Endothelial cell of umbilical vein (primary cell): ENCODE results near the gene PRSS48. TPM values are rescaled to one million over a fixed set of nuclear protein-coding genes. Genes with fewer than 3 reads are reported as not detected.

ENCODE experiments used
- BruUV-seq: library from RNA; stranded (reverse); fragments of 400-500 nt; replicated peaks from 2 replicates; lab custom pipeline; 2021; lab: Mats Ljungman, UMichigan
- CTCF ChIA-PET: fragments of 300-600, 350-600 bp; sonication (Branson Sonifier 250); formaldehyde crosslinking; loops from one replicate; lab custom pipeline; 2021; ENCODE audit warnings: antibody characterized with exemption, inconsistent platforms; lab: Charles Lee
- POLR2A ChIA-PET: fragments of 300-600, 350-600 bp; sonication (Branson Sonifier 250); formaldehyde crosslinking; loops from one replicate; lab custom pipeline; 2021; ENCODE audit warnings: antibody characterized with exemption, inconsistent platforms; lab: Charles Lee
- DNase-seq: peaks from one replicate; pipeline ENCODE4 v3.0.0-alpha.2; 2011; ENCODE audit warnings: low read depth, low spot score
- FAIRE-seq: peaks from 2 replicates; lab custom pipeline; 2011; peaks lifted over from hg19 to GRCh38; lab: Jason Lieb, UNC
- H2AFZ ChIP-seq: 2 replicates; pipeline ENCODE4 v1.6.0; 2012; ENCODE audit warnings: low read depth, low read length, control low read depth, inconsistent platforms
- H3K27ac ChIP-seq: 2 replicates; pipeline ENCODE4 v1.5.1; 2011; ENCODE audit warnings: low read depth, mild to moderate bottlenecking, control low read depth, low read length, moderate library complexity; ENCODE audit not compliant: insufficient read depth
- H3K27me3 ChIP-seq, 2 experiments: 2 replicates each; pipeline versions ENCODE4 v1.6.0 to v1.6.1; 2011; ENCODE audit warnings: low read length in 2 of 2, mixed read lengths in 1 of 2; ENCODE audit not compliant: control insufficient read depth in 2 of 2, insufficient read depth in 2 of 2
- H3K36me3 ChIP-seq, 2 experiments: 2 replicates in 1 of 2; 3 replicates in 1 of 2; pipeline ENCODE4 v1.5.1; 2011; ENCODE audit warnings: low read length in 2 of 2, mild to moderate bottlenecking in 1 of 2, moderate library complexity in 1 of 2; ENCODE audit not compliant: control insufficient read depth in 2 of 2, insufficient read depth in 2 of 2; ENCODE audit errors: extremely low read depth in 1 of 2
- H3K4me1 ChIP-seq: 3 replicates; pipeline ENCODE4 v1.5.1; 2011; ENCODE audit warnings: mild to moderate bottlenecking, low read length; ENCODE audit not compliant: control insufficient read depth, insufficient read depth; ENCODE audit errors: extremely low read depth
- H3K4me2 ChIP-seq: 2 replicates; pipeline ENCODE4 v1.6.1; 2011; ENCODE audit warnings: low read length, control low read depth, mixed read lengths; ENCODE audit not compliant: insufficient read depth
- H3K4me3 ChIP-seq, 3 experiments: fragments of 200-600 bp in 1 of 3; sonication (generic), shearing (Covaris generic) in 1 of 3; replicated peaks in 1 of 3; 2 replicates each; pipeline ENCODE4 v1.5.1; 2011 to 2016; ENCODE audit warnings: control low read depth in 3 of 3, low read length in 3 of 3, mild to moderate bottlenecking in 2 of 3, inconsistent platforms in 1 of 3, low read depth in 1 of 3, moderate library complexity in 1 of 3; ENCODE audit not compliant: insufficient read depth in 1 of 3
- H3K79me2 ChIP-seq: 2 replicates; pipeline ENCODE4 v1.6.0; 2012; ENCODE audit warnings: low read length, inconsistent platforms; ENCODE audit not compliant: control insufficient read depth, insufficient read depth
- H3K9ac ChIP-seq: replicated peaks from 2 replicates; pipeline ENCODE3; 2011; ENCODE audit warnings: low read length, control low read depth; ENCODE audit not compliant: insufficient read depth; ENCODE audit errors: extremely low read depth
- H3K9me1 ChIP-seq: replicated peaks from 3 replicates; pipeline ENCODE4 v1.6.0; 2011; ENCODE audit warnings: mild to moderate bottlenecking, low read length; ENCODE audit not compliant: control insufficient read depth, insufficient read depth; ENCODE audit errors: extremely low read depth
- H3K9me3 ChIP-seq: replicated peaks from 2 replicates; pipeline ENCODE4 v1.5.1; 2012; ENCODE audit warnings: low read length, inconsistent platforms; ENCODE audit not compliant: control insufficient read depth, insufficient read depth
- H4K20me1 ChIP-seq: replicated peaks from 2 replicates; pipeline ENCODE3; 2011; ENCODE audit warnings: mild to moderate bottlenecking, low read length; ENCODE audit not compliant: control insufficient read depth, insufficient read depth; ENCODE audit errors: extremely low read depth
- GATA2 ChIP-seq: IDR thresholded peaks from 2 replicates; pipeline ENCODE4 v1.7.0; 2011; ENCODE audit warnings: low read depth, mild to moderate bottlenecking, moderate library complexity, mixed read lengths, low read length; ENCODE audit not compliant: insufficient read length, insufficient read depth
- JUN ChIP-seq: IDR thresholded peaks from 2 replicates; pipeline ENCODE4 v1.6.1; 2011; ENCODE audit warnings: borderline replicate concordance, low read depth; ENCODE audit not compliant: insufficient read length, insufficient read depth
- MYC ChIP-seq: IDR thresholded peaks from one replicate; pipeline ENCODE4 v1.6.1; 2011; ENCODE audit warnings: mild to moderate bottlenecking, low read depth, low read length
- POLR2A ChIP-seq: IDR thresholded peaks from 2 replicates; pipeline ENCODE4 v1.6.1; 2012; ENCODE audit warnings: low read depth, mild to moderate bottlenecking, control low read depth, low read length
- POLR2AphosphoS5 ChIP-seq: IDR thresholded peaks from 2 replicates; pipeline ENCODE4 v1.6.1; 2012; ENCODE audit warnings: low read depth, mild to moderate bottlenecking, control low read depth, low read length, moderate library complexity; ENCODE audit not compliant: insufficient read depth
- dilution Hi-C: fragments of 300-500 bp; cut with MboI; formaldehyde crosslinking; loops from one replicate; pipeline ENCODE4 v1.15.0; 2019; ENCODE audit warnings: low sequenced_read_pairs; ENCODE audit not compliant: extremely low pct_ligation_motif_present
- intact Hi-C: fragments of 100-400 bp; cut with micrococcal nuclease; formaldehyde crosslinking; loops from one replicate; pipeline ENCODE4 v1.10.0; 2022
- polyA plus RNA-seq, 4 experiments: library from polyadenylated mRNA; depleted of rRNA in 3 of 4; stranded (reverse) in 3 of 4; unstranded in 1 of 4; fragments of >200 nt; gene quantifications; 2 replicates each; pipeline versions ENCODE4 v1.2.1 to v1.2.3, GENCODE V29; 2011 to 2012; ENCODE audit warnings: missing spikeins in 1 of 4
- total RNA-seq: library from RNA; stranded (reverse); gene quantifications from 2 replicates; pipeline ENCODE4 v1.2.3, GENCODE V29; 2021
- TF ChIP-seq, protein P1 (sequence below): IDR thresholded peaks from 2 replicates; pipeline ENCODE4 v1.6.1; 2011; ENCODE audit not compliant: insufficient read depth, insufficient read length
- TF ChIP-seq, protein P2 (sequence below), 2 donors: IDR thresholded peaks; 1 replicate in 1 of 2; 2 replicates in 1 of 2; pipeline ENCODE4 v1.5.1; 2011; ENCODE audit warnings: low read length in 2 of 2, mild to moderate bottlenecking in 2 of 2, moderate library complexity in 2 of 2, control low read depth in 1 of 2, inconsistent platforms in 1 of 2, low read depth in 1 of 2; ENCODE audit not compliant: insufficient read depth in 1 of 2; ENCODE audit errors: extremely low read depth in 1 of 2

PRSS48 gene
- total and polyA plus RNA-seq, 2 donors (not counting 3 experiments of a cell fraction or from before 2014, with no cell fraction given), result not detected

DNA sequence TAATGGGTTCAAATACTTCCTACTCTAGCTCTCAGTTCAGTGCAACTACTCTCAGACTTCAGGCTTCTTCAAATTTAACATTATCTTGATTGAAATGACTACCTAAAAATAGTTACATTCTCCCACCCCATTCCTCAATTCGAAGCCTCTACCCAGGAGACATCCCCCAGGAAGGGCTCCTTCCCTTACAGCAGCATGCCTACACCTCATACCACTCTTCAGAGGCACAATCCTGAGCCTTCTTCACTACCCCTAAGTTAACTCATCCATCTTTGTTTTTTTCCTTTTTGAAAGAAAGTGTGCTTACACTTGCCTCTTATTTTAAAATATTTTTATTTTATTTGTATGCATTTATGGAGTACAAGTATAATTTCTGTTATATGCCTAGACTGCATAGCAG, 17.2 kb upstream of the PRSS48 start:
- Histone ChIP-seq H3K27ac (no peak overlapping the region), H3K79me2 (peaks cover 5% of the 10 kb centered on the region), H3K4me1 (no peaks in the 10 kb centered on the region), H3K36me3 (no peaks in the 10 kb centered on the region), H3K4me2 (no peak overlapping the region), H3K9me3 (no peaks in the 10 kb centered on the region), H3K9ac (no peak overlapping the region), H3K27me3 (no peaks in the 10 kb centered on the region), H2AFZ (no peak overlapping the region), H3K4me3 (no peak overlapping the region), H4K20me1 (no peaks in the 10 kb centered on the region), H3K9me1 (no peaks in the 10 kb centered on the region)
- POLR2A ChIA-PET, result no interaction called here
- CTCF ChIA-PET, result no interaction called here
- no peak for FAIRE-seq
- intact Hi-C loops (no loop called here), dilution Hi-C loops (no loop called here)
- no peak for DNase-seq
- TF ChIP-seq POLR2A, result no peak
- TF ChIP-seq, protein P1, sequence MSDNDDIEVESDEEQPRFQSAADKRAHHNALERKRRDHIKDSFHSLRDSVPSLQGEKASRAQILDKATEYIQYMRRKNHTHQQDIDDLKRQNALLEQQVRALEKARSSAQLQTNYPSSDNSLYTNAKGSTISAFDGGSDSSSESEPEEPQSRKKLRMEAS, result no peak
- no TSS peak for BruUV-seq

DNA sequence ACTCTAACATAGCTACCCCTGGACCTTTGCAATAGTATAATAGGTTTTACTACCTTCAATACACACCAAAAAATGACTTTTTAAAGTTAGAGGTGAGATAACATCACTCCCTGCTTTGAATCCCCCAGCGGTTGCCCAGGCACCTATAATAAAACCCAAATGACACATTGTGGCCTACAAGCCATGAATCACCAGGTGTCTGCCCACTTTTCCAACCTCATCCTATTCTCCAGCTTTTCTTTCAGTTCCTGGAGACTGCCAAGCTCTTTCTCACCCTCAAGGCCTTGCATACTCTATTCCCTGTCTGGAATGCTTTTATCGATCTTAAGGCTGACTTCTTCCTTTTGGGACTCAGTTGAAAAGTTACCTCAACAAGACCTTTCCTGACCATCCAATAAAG, 16.4 kb upstream of the PRSS48 start:
- no peak overlapping the region for H2AFZ ChIP-seq
- dilution Hi-C loops (no loop called here), intact Hi-C loops (no loop called here)
- peaks cover 5% of the 10 kb centered on the region for H3K79me2 ChIP-seq
- no peak for DNase-seq
- no peak overlapping the region for H3K9ac ChIP-seq
- H3K9me1 ChIP-seq, result no peaks in the 10 kb centered on the region
- H3K4me2 ChIP-seq, result no peak overlapping the region
- H3K27me3 ChIP-seq, result no peaks in the 10 kb centered on the region
- no peak for FAIRE-seq
- no TSS peak for BruUV-seq
- no peaks in the 10 kb centered on the region for H3K4me1 ChIP-seq
- no peak overlapping the region for H3K4me3 ChIP-seq
- ChIA-PET POLR2A (interaction anchor here (0.6 kb wide), 1 partner anchor 14 kb away, joined by 3 read pairs; no protein-coding TSS in a partner anchor), CTCF (no interaction called here)
- H3K27ac ChIP-seq, result no peak overlapping the region
- no peaks in the 10 kb centered on the region for H3K36me3 ChIP-seq
- TF ChIP-seq JUN, result no peak
- no peak for TF ChIP-seq MYC
- TF ChIP-seq, protein P2, sequence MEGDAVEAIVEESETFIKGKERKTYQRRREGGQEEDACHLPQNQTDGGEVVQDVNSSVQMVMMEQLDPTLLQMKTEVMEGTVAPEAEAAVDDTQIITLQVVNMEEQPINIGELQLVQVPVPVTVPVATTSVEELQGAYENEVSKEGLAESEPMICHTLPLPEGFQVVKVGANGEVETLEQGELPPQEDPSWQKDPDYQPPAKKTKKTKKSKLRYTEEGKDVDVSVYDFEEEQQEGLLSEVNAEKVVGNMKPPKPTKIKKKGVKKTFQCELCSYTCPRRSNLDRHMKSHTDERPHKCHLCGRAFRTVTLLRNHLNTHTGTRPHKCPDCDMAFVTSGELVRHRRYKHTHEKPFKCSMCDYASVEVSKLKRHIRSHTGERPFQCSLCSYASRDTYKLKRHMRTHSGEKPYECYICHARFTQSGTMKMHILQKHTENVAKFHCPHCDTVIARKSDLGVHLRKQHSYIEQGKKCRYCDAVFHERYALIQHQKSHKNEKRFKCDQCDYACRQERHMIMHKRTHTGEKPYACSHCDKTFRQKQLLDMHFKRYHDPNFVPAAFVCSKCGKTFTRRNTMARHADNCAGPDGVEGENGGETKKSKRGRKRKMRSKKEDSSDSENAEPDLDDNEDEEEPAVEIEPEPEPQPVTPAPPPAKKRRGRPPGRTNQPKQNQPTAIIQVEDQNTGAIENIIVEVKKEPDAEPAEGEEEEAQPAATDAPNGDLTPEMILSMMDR (IDR thresholded peaks at IDR 0.05; ENCODE audit: extremely low read depth in 1 of 2, insufficient read depth in 1 of 2, low read depth in 1 of 2, low read length in 2 of 2), result no peak
- TF ChIP-seq GATA2, result no peak
- no peak for TF ChIP-seq POLR2AphosphoS5
- TF ChIP-seq, protein P1, result no peak
- H3K9me3 ChIP-seq, result no peaks in the 10 kb centered on the region
- H4K20me1 ChIP-seq, result no peaks in the 10 kb centered on the region
